GM23338 (cell line): ENCODE measurements around the gene AGPAT4. TPM values are rescaled to one million over a fixed set of nuclear protein-coding genes. Genes with fewer than 3 reads are reported as not detected.

Source experiments
- ATAC-seq: fragments of 200-7000 bp; cut with Tn5 transposase; 3 replicates; pipeline ENCODE4 v1.9.1; 2020
- DNase-seq: peaks from one replicate; pipeline ENCODE4 v3.0.0-alpha.2; 2015; ENCODE audit warnings: low spot score
- H2AFZ ChIP-seq: fragments of 200-600 bp; sonication (generic); 2 replicates; pipeline ENCODE4 v1.8.0; 2016; ENCODE audit warnings: antibody characterized with exemption, mild to moderate bottlenecking, moderate library complexity
- H3F3A ChIP-seq: fragments of 200-600 bp; sonication (generic); replicated peaks from 2 replicates; pipeline ENCODE4 v1.8.0; 2017; ENCODE audit warnings: antibody characterized with exemption, mixed run types, low read depth
- H3K27ac ChIP-seq: fragments of 200-600 bp; sonication (generic); 2 replicates; pipeline ENCODE4 v1.6.1; 2016; ENCODE audit warnings: low read depth
- H3K27me3 ChIP-seq: fragments of 200-600 bp; sonication (generic); 2 replicates; pipeline ENCODE4 v1.8.0; 2016; ENCODE audit warnings: mild to moderate bottlenecking, mixed run types, moderate library complexity; ENCODE audit not compliant: insufficient read depth
- H3K36me3 ChIP-seq: fragments of 200-600 bp; sonication (generic); 2 replicates; pipeline ENCODE4 v1.8.0; 2016; ENCODE audit warnings: mild to moderate bottlenecking; ENCODE audit not compliant: insufficient read depth
- H3K4me1 ChIP-seq: fragments of 200-600 bp; sonication (generic); 2 replicates; pipeline ENCODE4 v1.8.0; 2016; ENCODE audit warnings: mild to moderate bottlenecking, moderate library complexity; ENCODE audit not compliant: insufficient read depth
- H3K4me2 ChIP-seq: fragments of 200-600 bp; sonication (generic); 2 replicates; pipeline ENCODE4 v1.7.1; 2017; ENCODE audit warnings: mixed run types
- H3K4me3 ChIP-seq: fragments of 200-600 bp; sonication (generic); 2 replicates; pipeline ENCODE4 v1.6.1; 2016; ENCODE audit warnings: mixed run types
- H3K79me2 ChIP-seq: fragments of 200-600 bp; sonication (generic); replicated peaks from 2 replicates; pipeline ENCODE4 v1.8.0; 2017; ENCODE audit warnings: mild to moderate bottlenecking; ENCODE audit not compliant: insufficient read depth
- H3K9me2 ChIP-seq: fragments of 200-600 bp; sonication (generic); 2 replicates; pipeline ENCODE4 v1.8.0; 2017; ENCODE audit not compliant: insufficient read depth
- H4K20me1 ChIP-seq: fragments of 200-600 bp; sonication (generic); replicated peaks from 2 replicates; pipeline ENCODE4 v1.8.0; 2017; ENCODE audit warnings: mild to moderate bottlenecking; ENCODE audit not compliant: insufficient read depth
- H3K27ac Mint-ChIP-seq: 2 replicates; pipeline ENCODE4 v1.8.0; 2020; ENCODE audit warnings: inconsistent platforms, mild to moderate bottlenecking, moderate library complexity, mixed read lengths
- H3K27me3 Mint-ChIP-seq: 3 replicates; pipeline ENCODE4 v1.8.0; 2022; ENCODE audit warnings: low read depth, mild to moderate bottlenecking, moderate library complexity, mixed read lengths, inconsistent platforms; ENCODE audit not compliant: insufficient read depth, poor library complexity
- H3K36me3 Mint-ChIP-seq: 3 replicates; pipeline ENCODE4 v1.8.0; 2021; ENCODE audit warnings: low read depth, mild to moderate bottlenecking, inconsistent platforms, moderate library complexity, mixed read lengths
- H3K4me1 Mint-ChIP-seq: 3 replicates; pipeline ENCODE4 v1.8.0; 2020; ENCODE audit warnings: mild to moderate bottlenecking, inconsistent platforms, mixed read lengths
- H3K4me3 Mint-ChIP-seq: 3 replicates; pipeline ENCODE4 v1.8.0; 2021; ENCODE audit warnings: moderate library complexity, mild to moderate bottlenecking, inconsistent platforms, mixed read lengths
- H3K9me3 Mint-ChIP-seq: 3 replicates; pipeline ENCODE4 v1.8.0; 2020; ENCODE audit warnings: moderate library complexity, mild to moderate bottlenecking, inconsistent platforms, mixed read lengths
- CREB1 ChIP-seq: fragments of 250-450 bp; sonication (Bioruptor Pico); IDR thresholded peaks from 2 replicates; pipeline ENCODE4 v1.5.0; 2020; ENCODE audit warnings: low read depth, mild to moderate bottlenecking, moderate library complexity
- EZH2 ChIP-seq: fragments of 200-600 bp; sonication (generic); IDR thresholded peaks from one replicate; pipeline ENCODE4 v1.8.0; 2017; ENCODE audit warnings: antibody characterized with exemption, mild to moderate bottlenecking, low read depth; ENCODE audit not compliant: unreplicated experiment
- EZH2phosphoT487 ChIP-seq: fragments of 200-600 bp; sonication (generic); IDR thresholded peaks from one replicate; pipeline ENCODE4 v1.8.1; 2018; ENCODE audit warnings: antibody characterized with exemption; ENCODE audit not compliant: unreplicated experiment
- JUNB ChIP-seq: IDR thresholded peaks from one replicate; pipeline ENCODE4 v1.6.1; 2016; ENCODE audit warnings: antibody characterized with exemption; ENCODE audit not compliant: unreplicated experiment
- NANOG ChIP-seq: IDR thresholded peaks from 2 replicates; pipeline ENCODE4 v1.6.1; 2016; ENCODE audit warnings: antibody characterized with exemption, borderline replicate concordance
- POLR2AphosphoS5 ChIP-seq: IDR thresholded peaks from 2 replicates; pipeline ENCODE4 v1.6.1; 2016; ENCODE audit warnings: antibody characterized with exemption, low read depth
- STAT1 ChIP-seq: IDR thresholded peaks from one replicate; pipeline ENCODE4 v1.6.1; 2016; ENCODE audit warnings: antibody characterized with exemption; ENCODE audit not compliant: unreplicated experiment
- ZNF114 ChIP-seq: fragments of 250-450 bp; sonication (Bioruptor Pico); IDR thresholded peaks from 2 replicates; pipeline ENCODE4 v1.5.0; 2020; ENCODE audit warnings: mild to moderate bottlenecking, moderate library complexity
- ZNF331 ChIP-seq: fragments of 250-450 bp; sonication (Bioruptor Pico); IDR thresholded peaks from 2 replicates; pipeline ENCODE4 v1.5.0; 2020; ENCODE audit warnings: low read depth, mild to moderate bottlenecking, moderate library complexity
- polyA plus RNA-seq: library from polyadenylated mRNA; unstranded; fragments of >200 nt; fragmentation: Nextera tagmentation; extraction: Ambion mirVana; gene quantifications from 2 replicates; pipeline ENCODE4 v1.2.1, GENCODE V29; 2016
- total RNA-seq: library from RNA; depleted of rRNA; stranded (reverse); fragments of >200 nt; shearing (Covaris generic); gene quantifications from 2 replicates; pipeline ENCODE4 v1.2.3, GENCODE V29; 2014
- TF ChIP-seq, protein P1 (sequence below): IDR thresholded peaks from 2 replicates; pipeline ENCODE4 v1.6.1; 2016; ENCODE audit warnings: antibody characterized with exemption
- TF ChIP-seq, protein P2 (sequence below): fragments of 250-450 bp; sonication (Bioruptor Pico); IDR thresholded peaks from 2 replicates; pipeline ENCODE4 v1.5.0; 2020; ENCODE audit warnings: mild to moderate bottlenecking, moderate library complexity
- TF ChIP-seq, protein P3 (sequence below): IDR thresholded peaks from one replicate; pipeline ENCODE4 v1.6.1; 2018; ENCODE audit warnings: antibody characterized with exemption; ENCODE audit not compliant: unreplicated experiment
- TF ChIP-seq, protein P4 (sequence below), 2 experiments: fragments of 200-600 bp in 1 of 2; sonication (generic) in 1 of 2; conservative IDR thresholded peaks; 2 replicates each; pipeline versions ENCODE4 v1.5.1 to v1.6.1; 2016 to 2017; ENCODE audit warnings: antibody characterized with exemption in 2 of 2, low read depth in 2 of 2, mild to moderate bottlenecking in 2 of 2, moderate library complexity in 1 of 2

Gene AGPAT4
- total and polyA plus RNA-seq, 2 experiments from 2014 or later: 8.9 to 19.3 TPM

DNA sequence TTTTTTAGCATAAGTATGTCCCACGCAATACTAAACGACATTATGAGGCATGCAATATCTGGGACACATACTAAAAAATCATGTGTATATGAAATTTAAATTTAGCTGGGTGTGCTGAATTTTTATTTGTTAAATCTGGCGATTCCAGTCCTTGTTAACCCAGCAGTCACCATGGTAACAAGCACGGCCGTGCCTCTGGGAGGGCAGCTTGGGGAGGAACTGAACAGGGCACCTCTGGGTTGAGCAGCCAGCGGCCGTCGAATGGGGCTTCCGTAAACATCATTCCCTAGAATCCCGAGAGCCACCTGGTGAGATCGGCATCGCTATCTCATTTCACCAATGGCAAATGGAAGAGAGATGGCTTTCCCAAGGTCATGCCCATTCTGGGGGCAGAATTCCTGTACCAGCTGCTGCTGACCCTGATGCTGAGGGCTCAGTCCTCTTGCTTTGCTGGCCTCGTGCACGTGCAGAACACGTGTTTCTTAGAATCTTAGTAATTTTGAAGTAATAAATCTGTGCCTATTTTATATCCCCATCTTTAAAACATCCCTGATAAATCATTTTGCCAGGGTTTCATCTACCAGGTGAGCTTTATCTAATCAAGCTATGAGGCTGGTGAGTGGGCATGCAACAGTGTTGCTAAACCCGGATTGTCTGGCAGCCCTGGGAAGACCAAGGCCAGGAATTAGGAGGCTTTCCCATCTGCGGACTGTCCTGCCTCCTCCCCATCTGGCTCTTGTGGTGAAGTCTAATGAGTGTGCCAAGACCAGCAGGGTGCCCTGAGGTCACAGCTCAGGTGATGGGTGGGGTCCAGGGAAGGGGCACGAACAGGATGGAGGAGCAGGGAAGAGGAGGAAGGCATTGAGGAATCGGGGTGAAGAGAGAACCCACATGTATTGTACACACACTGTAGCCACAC lies 85.1 kb downstream of the AGPAT4 start:
- no peak overlapping the region for H3K4me2 ChIP-seq
- H3F3A ChIP-seq: no peaks in the 10 kb centered on the region
- H2AFZ ChIP-seq: no peak overlapping the region
- peaks cover 10% of the 10 kb centered on the region for H3K79me2 ChIP-seq
- peaks cover 63% of the 10 kb centered on the region for H3K36me3 Mint-ChIP-seq
- H4K20me1 ChIP-seq: no peaks in the 10 kb centered on the region
- H3K4me3 Mint-ChIP-seq: no peak overlapping the region
- no peaks in the 10 kb centered on the region for H3K4me1 ChIP-seq
- no peak for TF ChIP-seq ZNF114 (CRISPR knock-in tag)
- TF ChIP-seq, protein P1, sequence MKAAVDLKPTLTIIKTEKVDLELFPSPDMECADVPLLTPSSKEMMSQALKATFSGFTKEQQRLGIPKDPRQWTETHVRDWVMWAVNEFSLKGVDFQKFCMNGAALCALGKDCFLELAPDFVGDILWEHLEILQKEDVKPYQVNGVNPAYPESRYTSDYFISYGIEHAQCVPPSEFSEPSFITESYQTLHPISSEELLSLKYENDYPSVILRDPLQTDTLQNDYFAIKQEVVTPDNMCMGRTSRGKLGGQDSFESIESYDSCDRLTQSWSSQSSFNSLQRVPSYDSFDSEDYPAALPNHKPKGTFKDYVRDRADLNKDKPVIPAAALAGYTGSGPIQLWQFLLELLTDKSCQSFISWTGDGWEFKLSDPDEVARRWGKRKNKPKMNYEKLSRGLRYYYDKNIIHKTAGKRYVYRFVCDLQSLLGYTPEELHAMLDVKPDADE: no peak
- TF ChIP-seq, protein P2, sequence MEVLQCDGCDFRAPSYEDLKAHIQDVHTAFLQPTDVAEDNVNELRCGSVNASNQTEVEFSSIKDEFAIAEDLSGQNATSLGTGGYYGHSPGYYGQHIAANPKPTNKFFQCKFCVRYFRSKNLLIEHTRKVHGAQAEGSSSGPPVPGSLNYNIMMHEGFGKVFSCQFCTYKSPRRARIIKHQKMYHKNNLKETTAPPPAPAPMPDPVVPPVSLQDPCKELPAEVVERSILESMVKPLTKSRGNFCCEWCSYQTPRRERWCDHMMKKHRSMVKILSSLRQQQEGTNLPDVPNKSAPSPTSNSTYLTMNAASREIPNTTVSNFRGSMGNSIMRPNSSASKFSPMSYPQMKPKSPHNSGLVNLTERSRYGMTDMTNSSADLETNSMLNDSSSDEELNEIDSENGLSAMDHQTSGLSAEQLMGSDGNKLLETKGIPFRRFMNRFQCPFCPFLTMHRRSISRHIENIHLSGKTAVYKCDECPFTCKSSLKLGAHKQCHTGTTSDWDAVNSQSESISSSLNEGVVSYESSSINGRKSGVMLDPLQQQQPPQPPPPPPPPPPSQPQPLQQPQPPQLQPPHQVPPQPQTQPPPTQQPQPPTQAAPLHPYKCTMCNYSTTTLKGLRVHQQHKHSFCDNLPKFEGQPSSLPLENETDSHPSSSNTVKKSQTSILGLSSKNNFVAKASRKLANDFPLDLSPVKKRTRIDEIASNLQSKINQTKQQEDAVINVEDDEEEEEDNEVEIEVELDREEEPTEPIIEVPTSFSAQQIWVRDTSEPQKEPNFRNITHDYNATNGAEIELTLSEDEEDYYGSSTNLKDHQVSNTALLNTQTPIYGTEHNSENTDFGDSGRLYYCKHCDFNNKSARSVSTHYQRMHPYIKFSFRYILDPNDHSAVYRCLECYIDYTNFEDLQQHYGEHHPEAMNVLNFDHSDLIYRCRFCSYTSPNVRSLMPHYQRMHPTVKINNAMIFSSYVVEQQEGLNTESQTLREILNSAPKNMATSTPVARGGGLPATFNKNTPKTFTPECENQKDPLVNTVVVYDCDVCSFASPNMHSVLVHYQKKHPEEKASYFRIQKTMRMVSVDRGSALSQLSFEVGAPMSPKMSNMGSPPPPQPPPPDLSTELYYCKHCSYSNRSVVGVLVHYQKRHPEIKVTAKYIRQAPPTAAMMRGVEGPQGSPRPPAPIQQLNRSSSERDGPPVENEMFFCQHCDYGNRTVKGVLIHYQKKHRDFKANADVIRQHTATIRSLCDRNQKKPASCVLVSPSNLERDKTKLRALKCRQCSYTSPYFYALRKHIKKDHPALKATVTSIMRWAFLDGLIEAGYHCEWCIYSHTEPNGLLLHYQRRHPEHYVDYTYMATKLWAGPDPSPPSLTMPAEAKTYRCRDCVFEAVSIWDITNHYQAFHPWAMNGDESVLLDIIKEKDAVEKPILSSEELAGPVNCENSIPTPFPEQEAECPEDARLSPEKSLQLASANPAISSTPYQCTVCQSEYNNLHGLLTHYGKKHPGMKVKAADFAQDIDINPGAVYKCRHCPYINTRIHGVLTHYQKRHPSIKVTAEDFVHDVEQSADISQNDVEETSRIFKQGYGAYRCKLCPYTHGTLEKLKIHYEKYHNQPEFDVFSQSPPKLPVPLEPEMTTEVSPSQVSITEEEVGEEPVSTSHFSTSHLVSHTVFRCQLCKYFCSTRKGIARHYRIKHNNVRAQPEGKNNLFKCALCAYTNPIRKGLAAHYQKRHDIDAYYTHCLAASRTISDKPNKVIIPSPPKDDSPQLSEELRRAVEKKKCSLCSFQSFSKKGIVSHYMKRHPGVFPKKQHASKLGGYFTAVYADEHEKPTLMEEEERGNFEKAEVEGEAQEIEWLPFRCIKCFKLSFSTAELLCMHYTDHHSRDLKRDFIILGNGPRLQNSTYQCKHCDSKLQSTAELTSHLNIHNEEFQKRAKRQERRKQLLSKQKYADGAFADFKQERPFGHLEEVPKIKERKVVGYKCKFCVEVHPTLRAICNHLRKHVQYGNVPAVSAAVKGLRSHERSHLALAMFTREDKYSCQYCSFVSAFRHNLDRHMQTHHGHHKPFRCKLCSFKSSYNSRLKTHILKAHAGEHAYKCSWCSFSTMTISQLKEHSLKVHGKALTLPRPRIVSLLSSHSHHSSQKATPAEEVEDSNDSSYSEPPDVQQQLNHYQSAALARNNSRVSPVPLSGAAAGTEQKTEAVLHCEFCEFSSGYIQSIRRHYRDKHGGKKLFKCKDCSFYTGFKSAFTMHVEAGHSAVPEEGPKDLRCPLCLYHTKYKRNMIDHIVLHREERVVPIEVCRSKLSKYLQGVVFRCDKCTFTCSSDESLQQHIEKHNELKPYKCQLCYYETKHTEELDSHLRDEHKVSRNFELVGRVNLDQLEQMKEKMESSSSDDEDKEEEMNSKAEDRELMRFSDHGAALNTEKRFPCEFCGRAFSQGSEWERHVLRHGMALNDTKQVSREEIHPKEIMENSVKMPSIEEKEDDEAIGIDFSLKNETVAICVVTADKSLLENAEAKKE (CRISPR knock-in tag): no peak
- TF ChIP-seq, protein P3, sequence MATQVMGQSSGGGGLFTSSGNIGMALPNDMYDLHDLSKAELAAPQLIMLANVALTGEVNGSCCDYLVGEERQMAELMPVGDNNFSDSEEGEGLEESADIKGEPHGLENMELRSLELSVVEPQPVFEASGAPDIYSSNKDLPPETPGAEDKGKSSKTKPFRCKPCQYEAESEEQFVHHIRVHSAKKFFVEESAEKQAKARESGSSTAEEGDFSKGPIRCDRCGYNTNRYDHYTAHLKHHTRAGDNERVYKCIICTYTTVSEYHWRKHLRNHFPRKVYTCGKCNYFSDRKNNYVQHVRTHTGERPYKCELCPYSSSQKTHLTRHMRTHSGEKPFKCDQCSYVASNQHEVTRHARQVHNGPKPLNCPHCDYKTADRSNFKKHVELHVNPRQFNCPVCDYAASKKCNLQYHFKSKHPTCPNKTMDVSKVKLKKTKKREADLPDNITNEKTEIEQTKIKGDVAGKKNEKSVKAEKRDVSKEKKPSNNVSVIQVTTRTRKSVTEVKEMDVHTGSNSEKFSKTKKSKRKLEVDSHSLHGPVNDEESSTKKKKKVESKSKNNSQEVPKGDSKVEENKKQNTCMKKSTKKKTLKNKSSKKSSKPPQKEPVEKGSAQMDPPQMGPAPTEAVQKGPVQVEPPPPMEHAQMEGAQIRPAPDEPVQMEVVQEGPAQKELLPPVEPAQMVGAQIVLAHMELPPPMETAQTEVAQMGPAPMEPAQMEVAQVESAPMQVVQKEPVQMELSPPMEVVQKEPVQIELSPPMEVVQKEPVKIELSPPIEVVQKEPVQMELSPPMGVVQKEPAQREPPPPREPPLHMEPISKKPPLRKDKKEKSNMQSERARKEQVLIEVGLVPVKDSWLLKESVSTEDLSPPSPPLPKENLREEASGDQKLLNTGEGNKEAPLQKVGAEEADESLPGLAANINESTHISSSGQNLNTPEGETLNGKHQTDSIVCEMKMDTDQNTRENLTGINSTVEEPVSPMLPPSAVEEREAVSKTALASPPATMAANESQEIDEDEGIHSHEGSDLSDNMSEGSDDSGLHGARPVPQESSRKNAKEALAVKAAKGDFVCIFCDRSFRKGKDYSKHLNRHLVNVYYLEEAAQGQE: no peak
- no peak for TF ChIP-seq ZNF331 (CRISPR knock-in tag)
- TF ChIP-seq NANOG: no peak
- no peak for TF ChIP-seq CREB1
- TF ChIP-seq POLR2AphosphoS5: no peak
- TF ChIP-seq JUNB: no peak
- no peak for TF ChIP-seq STAT1
- TF ChIP-seq EZH2: no peak
- TF ChIP-seq, protein P4, sequence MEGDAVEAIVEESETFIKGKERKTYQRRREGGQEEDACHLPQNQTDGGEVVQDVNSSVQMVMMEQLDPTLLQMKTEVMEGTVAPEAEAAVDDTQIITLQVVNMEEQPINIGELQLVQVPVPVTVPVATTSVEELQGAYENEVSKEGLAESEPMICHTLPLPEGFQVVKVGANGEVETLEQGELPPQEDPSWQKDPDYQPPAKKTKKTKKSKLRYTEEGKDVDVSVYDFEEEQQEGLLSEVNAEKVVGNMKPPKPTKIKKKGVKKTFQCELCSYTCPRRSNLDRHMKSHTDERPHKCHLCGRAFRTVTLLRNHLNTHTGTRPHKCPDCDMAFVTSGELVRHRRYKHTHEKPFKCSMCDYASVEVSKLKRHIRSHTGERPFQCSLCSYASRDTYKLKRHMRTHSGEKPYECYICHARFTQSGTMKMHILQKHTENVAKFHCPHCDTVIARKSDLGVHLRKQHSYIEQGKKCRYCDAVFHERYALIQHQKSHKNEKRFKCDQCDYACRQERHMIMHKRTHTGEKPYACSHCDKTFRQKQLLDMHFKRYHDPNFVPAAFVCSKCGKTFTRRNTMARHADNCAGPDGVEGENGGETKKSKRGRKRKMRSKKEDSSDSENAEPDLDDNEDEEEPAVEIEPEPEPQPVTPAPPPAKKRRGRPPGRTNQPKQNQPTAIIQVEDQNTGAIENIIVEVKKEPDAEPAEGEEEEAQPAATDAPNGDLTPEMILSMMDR (conservative IDR thresholded peaks at IDR 0.05; ENCODE audit: low read depth in 2 of 2): no peak
- no peak for TF ChIP-seq EZH2phosphoT487
- no peak overlapping the region for H3K4me3 ChIP-seq
- no peak overlapping the region for H3K27ac ChIP-seq
- no peaks in the 10 kb centered on the region for H3K27me3 ChIP-seq
- peaks cover 13% of the 10 kb centered on the region for H3K9me3 Mint-ChIP-seq
- H3K27ac Mint-ChIP-seq: no peak overlapping the region
- no peaks in the 10 kb centered on the region for H3K9me2 ChIP-seq
- H3K27me3 Mint-ChIP-seq: peaks cover 8% of the 10 kb centered on the region
- DNase-seq (no peak), ATAC-seq (no peak)
- H3K4me1 Mint-ChIP-seq: no peaks in the 10 kb centered on the region
- no peaks in the 10 kb centered on the region for H3K36me3 ChIP-seq
